BLaER1 treated with 17β-estradiol and CSF1 and Interleukin-3, amounts not matched to agents 10 nM and 100 nM (cell line): ENCODE results near the gene IFIT1.
A peak's percentile ranks its signal among the peaks of the same experiment; 100 is the strongest.

ENCODE experiments used
- H3K27ac ChIP-seq, 11 experiments: shearing (Covaris generic); formaldehyde crosslinking; 2 replicates each; pipeline ENCODE4 v1.8.1; 2022
- H3K27me3 ChIP-seq, 11 experiments: shearing (Covaris generic); formaldehyde crosslinking; 2 replicates each; pipeline ENCODE4 v1.8.1; 2022
- H3K36me3 ChIP-seq, 11 experiments: shearing (Covaris generic); formaldehyde crosslinking; 2 replicates each; pipeline ENCODE4 v1.8.1; 2022
- H3K4me1 ChIP-seq, 10 experiments: shearing (Covaris generic); formaldehyde crosslinking; 2 replicates each; pipeline ENCODE4 v1.8.1; 2022
- H3K4me2 ChIP-seq, 11 experiments: shearing (Covaris generic); formaldehyde crosslinking; 2 replicates each; pipeline ENCODE4 v1.8.1; 2022
- H3K4me3 ChIP-seq, 10 experiments: shearing (Covaris generic); formaldehyde crosslinking; 2 replicates each; pipeline ENCODE4 v1.8.1; 2022
- H3K9ac ChIP-seq, 11 experiments: shearing (Covaris generic); formaldehyde crosslinking; 2 replicates each; pipeline ENCODE4 v1.8.1; 2022
- H3K9me3 ChIP-seq, 11 experiments: shearing (Covaris generic); formaldehyde crosslinking; replicated peaks in 1 of 11; 2 replicates each; pipeline ENCODE4 v1.8.1; 2022
- H4K20me1 ChIP-seq, 11 experiments: shearing (Covaris generic); formaldehyde crosslinking; 2 replicates each; pipeline ENCODE4 v1.8.1; 2022
- Cebpa-rat ChIP-seq, 11 experiments: shearing (Covaris generic); IDR thresholded peaks; 2 replicates each; pipeline ENCODE4 v1.8.1; 2022

IFIT1 gene

DNA sequence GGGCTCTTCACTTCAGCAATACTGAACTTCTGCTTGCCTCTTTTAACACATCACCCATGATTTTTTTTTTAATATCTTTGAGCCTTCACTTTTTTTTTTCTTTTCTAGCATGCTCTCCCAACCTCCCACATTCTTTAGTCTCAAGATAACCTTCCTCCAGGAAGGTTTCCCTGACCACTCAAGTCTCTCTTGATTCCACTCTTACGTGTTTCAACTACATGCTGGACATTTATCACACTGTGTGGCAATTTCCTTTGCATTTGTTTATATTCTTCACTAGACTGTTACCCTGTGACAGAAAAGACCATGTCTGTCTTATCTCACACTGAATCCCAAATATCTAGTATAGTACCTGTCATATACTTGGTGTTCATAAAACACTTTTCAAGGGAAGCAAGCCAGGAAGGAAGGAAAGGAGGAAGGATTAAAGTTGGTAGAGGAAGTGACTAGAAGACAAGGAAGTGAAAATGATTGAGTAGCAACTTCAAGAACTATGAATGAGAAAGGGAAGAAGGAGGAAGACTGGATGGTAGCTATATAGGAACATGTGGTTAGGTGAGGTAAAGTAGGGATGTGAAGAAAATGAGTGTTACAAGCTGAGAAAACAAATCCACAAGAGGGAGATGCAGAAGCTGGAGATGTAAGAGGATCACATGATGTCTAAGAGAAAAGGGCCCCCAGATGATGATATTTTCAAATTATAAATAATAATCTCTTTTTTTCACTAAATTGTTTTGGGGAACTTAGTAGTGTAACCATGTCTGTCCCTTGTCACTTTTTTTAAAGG lies 62.3 kb downstream of the IFIT1 start:
- Histone ChIP-seq H4K20me1 (no peaks in the 10 kb centered on the region), H3K4me3 (no peak overlapping the region), H3K27ac (no peak overlapping the region), H3K9ac (no peak overlapping the region), H3K27me3 (no peaks in the 10 kb centered on the region), H3K36me3 (no peaks in the 10 kb centered on the region), H3K4me1 (peaks cover 0 to 18% (median 6%) of the 10 kb centered on the region in 10 experiments; a peak in 9 of 20 replicates), H3K4me2 (peak overlapping the region in 5 of 11 experiments; percentile 6 to 45 (median 12); a peak in 5 of 22 replicates), H3K9me3 (0 out of 22 replicates have a peak, but pooled peaks cover 0 to 5% (median 0%) of the 10 kb centered on the region in 11 experiments)
- no peak for TF ChIP-seq Cebpa-rat (IDR thresholded peaks at IDR 0.05)
